Caco-2 (cell line): ENCODE data around the gene KRT79. TPM values are rescaled to one million over a fixed set of nuclear protein-coding genes. Genes with fewer than 3 reads are reported as not detected.

ENCODE experiments used
- BruUV-seq: library from RNA; stranded (reverse); fragments of 400-500 nt; replicated peaks from 2 replicates; lab custom pipeline; 2021; lab: Mats Ljungman, UMichigan
- CTCF ChIA-PET: fragments of 300-600 bp; sonication (Branson Sonifier 250); formaldehyde crosslinking; loops from one replicate; lab custom pipeline; 2022; ENCODE audit warnings: antibody characterized with exemption; lab: Charles Lee
- POLR2A ChIA-PET: fragments of 300-600 bp; sonication (Branson Sonifier 250); formaldehyde crosslinking; loops from one replicate; lab custom pipeline; 2022; ENCODE audit warnings: antibody characterized with exemption; lab: Charles Lee
- DNase-seq, 2 experiments: peaks; one replicate each; pipeline versions ENCODE4 v3.0.0 to v3.0.0-alpha.2; 2020 to 2022
- H3K27me3 ChIP-seq: replicated peaks from 2 replicates; pipeline ENCODE4 v1.6.0; 2011; ENCODE audit warnings: low read length; ENCODE audit not compliant: control insufficient read depth, insufficient read depth
- H3K36me3 ChIP-seq: 2 replicates; pipeline ENCODE4 v1.5.1; 2011; ENCODE audit warnings: low read length; ENCODE audit not compliant: control insufficient read depth, insufficient read depth
- H3K4me1 ChIP-seq: fragments of 250-450 bp; sonication (Bioruptor Pico); 2 replicates; pipeline ENCODE4 v1.5.1; 2020; ENCODE audit warnings: mild to moderate bottlenecking
- H3K4me3 ChIP-seq: 2 replicates; pipeline ENCODE4 v1.5.1; 2011; ENCODE audit warnings: low read depth, mild to moderate bottlenecking, control low read depth, low read length
- H3K9me3 ChIP-seq: fragments of 250-450 bp; sonication (Bioruptor Pico); 2 replicates; pipeline ENCODE4 v1.5.1; 2020; ENCODE audit warnings: mild to moderate bottlenecking, moderate library complexity
- H3K27ac Mint-ChIP-seq: one replicate; pipeline ENCODE4 v1.8.0; 2022; ENCODE audit warnings: mixed read lengths; ENCODE audit not compliant: unreplicated experiment
- H3K27me3 Mint-ChIP-seq: one replicate; pipeline ENCODE4 v1.8.0; 2022; ENCODE audit warnings: mixed read lengths; ENCODE audit not compliant: insufficient read depth, unreplicated experiment
- H3K36me3 Mint-ChIP-seq: one replicate; pipeline ENCODE4 v1.8.0; 2022; ENCODE audit warnings: mild to moderate bottlenecking, mixed read lengths; ENCODE audit not compliant: insufficient read depth, unreplicated experiment
- H3K4me1 Mint-ChIP-seq: one replicate; pipeline ENCODE4 v1.8.0; 2022; ENCODE audit warnings: low read depth, mixed read lengths; ENCODE audit not compliant: unreplicated experiment
- H3K4me3 Mint-ChIP-seq: one replicate; pipeline ENCODE4 v1.8.0; 2022; ENCODE audit warnings: mild to moderate bottlenecking, moderate library complexity, mixed read lengths; ENCODE audit not compliant: unreplicated experiment
- H3K9me3 Mint-ChIP-seq: one replicate; pipeline ENCODE4 v1.8.0; 2022; ENCODE audit warnings: mixed read lengths; ENCODE audit not compliant: unreplicated experiment
- CTCF ChIP-seq, 2 experiments: fragments of 200-600 bp in 1 of 2; IDR thresholded peaks; 1 replicate in 1 of 2; 2 replicates in 1 of 2; pipeline versions ENCODE4 v1.5.1 to v1.8.0; 2011 to 2022; ENCODE audit warnings: antibody characterized with exemption in 1 of 2, control low read depth in 1 of 2, inconsistent platforms in 1 of 2, low read depth in 1 of 2, low read length in 1 of 2, mild to moderate bottlenecking in 1 of 2, moderate library complexity in 1 of 2; ENCODE audit not compliant: insufficient read depth in 1 of 2, severe bottlenecking in 1 of 2, unreplicated experiment in 1 of 2
- intact Hi-C: fragments of 100-400 bp; cut with micrococcal nuclease; formaldehyde crosslinking; loops from one replicate; pipeline ENCODE4 v1.10.0; 2022; ENCODE audit not compliant: unreplicated experiment
- total RNA-seq: library from RNA; stranded (reverse); gene quantifications from 2 replicates; pipeline ENCODE4 v1.2.3, GENCODE V29; 2022

Gene KRT79
- total RNA-seq, 1 experiment from 2014 or later = not detected

DNA sequence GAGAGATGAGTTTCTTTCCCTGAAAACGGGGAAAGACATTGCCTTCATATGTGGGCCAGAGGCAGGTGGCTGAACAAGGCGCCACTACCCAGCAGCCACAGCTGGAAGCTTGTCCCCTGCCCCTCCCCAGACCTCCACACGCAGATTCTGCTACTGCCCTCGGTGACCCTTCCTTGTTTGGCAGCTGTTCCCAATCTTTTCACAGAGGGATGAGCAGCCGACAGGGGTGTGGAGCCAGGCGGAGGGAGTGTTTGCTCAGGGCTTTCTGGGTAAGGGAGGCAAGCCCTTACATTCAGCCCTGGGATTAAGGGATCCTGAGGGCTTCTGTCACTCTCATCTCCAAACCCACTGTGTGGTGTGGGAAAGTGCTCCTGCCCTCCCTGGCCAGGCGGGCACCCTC lies 15.7 kb downstream of the KRT79 start:
- Mint-ChIP-seq H3K27me3 (no peaks in the 10 kb centered on the region), H3K9me3 (no peaks in the 10 kb centered on the region), H3K27ac (no peak overlapping the region), H3K4me1 (peaks cover 32% of the 10 kb centered on the region), H3K36me3 (no peaks in the 10 kb centered on the region), H3K4me3 (no peak overlapping the region)
- CTCF ChIA-PET = interaction anchor here (0.6 kb wide), 1 partner anchor 16 kb away, joined by 3 read pairs; no protein-coding TSS in a partner anchor
- POLR2A ChIA-PET = no interaction called here
- intact Hi-C loops = no loop called here
- DNase-seq = peak; percentile 55 to 60
- Histone ChIP-seq H3K9me3 (no peaks in the 10 kb centered on the region), H3K27me3 (no peaks in the 10 kb centered on the region), H3K4me3 (no peak overlapping the region), H3K4me1 (peaks cover 31% of the 10 kb centered on the region), H3K36me3 (no peaks in the 10 kb centered on the region)
- BruUV-seq = no TSS peak
- TF ChIP-seq CTCF (IDR thresholded peaks at IDR 0.05; ENCODE audit: insufficient read depth in 1 of 2, low read depth in 1 of 2, low read length in 1 of 2, severe bottlenecking in 1 of 2, unreplicated experiment in 1 of 2) = no peak

GRCh38 chr12:52817699-52818238 lies 16.3 kb downstream of the KRT79 start:
- H3K9me3 ChIP-seq = no peaks in the 10 kb centered on the region
- intact Hi-C loops = no loop called here
- H3K27me3 ChIP-seq = no peaks in the 10 kb centered on the region
- BruUV-seq = no TSS peak
- no peak overlapping the region for H3K4me3 ChIP-seq
- ChIA-PET CTCF (interaction anchor here (0.6 kb wide), 1 partner anchor 15 kb away, joined by 3 read pairs; no protein-coding TSS in a partner anchor), POLR2A (no interaction called here)
- Mint-ChIP-seq H3K27me3 (no peaks in the 10 kb centered on the region), H3K9me3 (no peaks in the 10 kb centered on the region), H3K4me1 (peaks cover 32% of the 10 kb centered on the region), H3K36me3 (no peaks in the 10 kb centered on the region), H3K4me3 (no peak overlapping the region), H3K27ac (no peak overlapping the region)
- no peak for DNase-seq
- no peaks in the 10 kb centered on the region for H3K36me3 ChIP-seq
- H3K4me1 ChIP-seq = peaks cover 31% of the 10 kb centered on the region
- no peak for TF ChIP-seq CTCF (IDR thresholded peaks at IDR 0.05; ENCODE audit: insufficient read depth in 1 of 2, low read depth in 1 of 2, low read length in 1 of 2, severe bottlenecking in 1 of 2, unreplicated experiment in 1 of 2)

GRCh38 chr12:52817003-52817698 lies 17.0 kb downstream of the KRT79 start:
- Mint-ChIP-seq H3K4me3 (no peak overlapping the region), H3K36me3 (no peaks in the 10 kb centered on the region), H3K4me1 (peaks cover 32% of the 10 kb centered on the region), H3K27ac (no peak overlapping the region), H3K27me3 (no peaks in the 10 kb centered on the region), H3K9me3 (no peaks in the 10 kb centered on the region)
- TF ChIP-seq CTCF (IDR thresholded peaks at IDR 0.05; ENCODE audit: insufficient read depth in 1 of 2, low read depth in 1 of 2, low read length in 1 of 2, severe bottlenecking in 1 of 2, unreplicated experiment in 1 of 2) = no peak
- Histone ChIP-seq H3K9me3 (no peaks in the 10 kb centered on the region), H3K36me3 (no peaks in the 10 kb centered on the region), H3K27me3 (no peaks in the 10 kb centered on the region), H3K4me1 (peaks cover 31% of the 10 kb centered on the region), H3K4me3 (no peak overlapping the region)
- intact Hi-C loops = no loop called here
- ChIA-PET POLR2A (no interaction called here), CTCF (no interaction called here)
- no TSS peak for BruUV-seq
- DNase-seq = no peak
